Neutrophil (primary cell): ENCODE data around the gene CD40LG.

Source experiments
- H3K27ac ChIP-seq: fragments of 200-600 bp; sonication (generic); 2 replicates; pipeline ENCODE4 v1.5.1; 2016; ENCODE audit warnings: mild to moderate bottlenecking, moderate library complexity
- H3K27me3 ChIP-seq: fragments of 200-600 bp; sonication (generic); 2 replicates; pipeline ENCODE4 v1.6.0; 2016; ENCODE audit warnings: mild to moderate bottlenecking
- H3K36me3 ChIP-seq: fragments of 200-600 bp; sonication (generic); 2 replicates; pipeline ENCODE4 v1.5.1; 2017
- H3K4me1 ChIP-seq, 2 experiments: fragments of 200-600 bp in 1 of 2; sonication (generic) in 1 of 2; 1 replicate in 1 of 2; 2 replicates in 1 of 2; pipeline versions ENCODE4 v1.5.1 to v1.6.1; 2013 to 2016; ENCODE audit warnings: low read depth in 1 of 2, low read length in 1 of 2, mild to moderate bottlenecking in 1 of 2, moderate library complexity in 1 of 2; ENCODE audit not compliant: control insufficient read depth in 1 of 2, insufficient read depth in 1 of 2
- H3K4me3 ChIP-seq, 2 experiments: fragments of 200-600 bp in 1 of 2; sonication (generic) in 1 of 2; 1 replicate in 1 of 2; 2 replicates in 1 of 2; pipeline ENCODE4 v1.5.1; 2013 to 2016; ENCODE audit warnings: low read depth in 1 of 2, low read length in 1 of 2, mild to moderate bottlenecking in 1 of 2, moderate library complexity in 1 of 2
- H3K9me3 ChIP-seq: fragments of 200-600 bp; sonication (generic); 2 replicates; pipeline ENCODE4 v1.5.1; 2016
- TF ChIP-seq, protein P1 (sequence below): fragments of 200-600 bp; sonication (generic); IDR thresholded peaks from 2 replicates; pipeline ENCODE4 v1.5.1; 2016; ENCODE audit warnings: antibody characterized with exemption

CD40LG gene

DNA sequence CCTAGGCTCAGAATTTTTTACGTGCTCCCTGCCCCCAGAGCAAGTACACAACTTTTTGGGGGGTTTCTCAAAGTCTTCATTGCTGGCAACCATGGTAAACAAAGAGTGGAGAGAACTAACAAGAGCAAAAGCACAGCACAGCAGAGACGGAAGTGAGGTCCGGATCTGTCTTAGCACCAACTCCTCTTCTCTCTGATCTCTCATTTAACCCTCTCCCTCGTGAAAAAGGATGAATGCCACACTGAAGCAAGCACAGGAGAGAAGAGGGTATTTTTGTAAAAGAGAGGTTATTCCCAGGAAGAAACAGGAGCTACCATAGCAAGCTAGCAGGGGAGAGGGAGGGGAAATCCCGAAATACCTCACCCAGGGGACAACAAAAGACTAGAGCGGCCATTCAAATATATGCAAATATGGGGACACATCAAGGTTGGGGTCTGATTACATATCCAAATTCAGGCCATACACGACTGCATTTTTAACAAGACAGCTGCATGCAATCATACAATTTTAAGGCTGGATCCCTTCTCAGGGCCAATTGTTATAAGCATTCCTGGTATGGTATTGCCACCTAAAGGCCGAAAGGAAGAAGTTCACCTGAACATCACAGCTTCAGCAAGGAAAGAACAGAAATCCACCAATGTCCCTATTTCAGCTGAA lies 46.6 kb downstream of the CD40LG start:
- no peaks in the 10 kb centered on the region for H3K27me3 ChIP-seq

DNA sequence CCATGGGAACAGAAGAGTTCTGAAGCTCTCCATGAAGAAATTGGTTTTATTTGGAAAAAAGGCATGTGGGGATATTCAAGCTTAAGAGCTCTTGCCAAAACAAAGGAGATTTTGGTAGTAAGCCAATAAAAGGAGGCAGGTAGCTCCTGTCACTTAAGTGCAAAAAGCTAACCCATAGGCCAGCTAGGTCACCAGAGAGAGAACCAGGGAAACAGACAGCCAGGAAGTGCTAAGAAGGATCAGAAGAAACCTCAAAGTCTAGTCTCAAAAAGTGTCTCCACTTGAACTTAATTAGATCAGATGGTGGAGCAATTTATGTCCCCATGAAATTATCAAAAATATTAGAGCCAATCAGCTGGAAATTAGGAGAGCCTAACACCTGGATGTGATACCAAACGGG lies 49.2 kb downstream of the CD40LG start:
- Histone ChIP-seq H3K4me1 (peaks cover 0 to 13% of the 10 kb centered on the region in 2 experiments), H3K4me3 (no peak overlapping the region), H3K36me3 (peaks cover 3% of the 10 kb centered on the region), H3K27ac (no peak overlapping the region), H3K27me3 (no peaks in the 10 kb centered on the region), H3K9me3 (no peaks in the 10 kb centered on the region)
- TF ChIP-seq, protein P1, sequence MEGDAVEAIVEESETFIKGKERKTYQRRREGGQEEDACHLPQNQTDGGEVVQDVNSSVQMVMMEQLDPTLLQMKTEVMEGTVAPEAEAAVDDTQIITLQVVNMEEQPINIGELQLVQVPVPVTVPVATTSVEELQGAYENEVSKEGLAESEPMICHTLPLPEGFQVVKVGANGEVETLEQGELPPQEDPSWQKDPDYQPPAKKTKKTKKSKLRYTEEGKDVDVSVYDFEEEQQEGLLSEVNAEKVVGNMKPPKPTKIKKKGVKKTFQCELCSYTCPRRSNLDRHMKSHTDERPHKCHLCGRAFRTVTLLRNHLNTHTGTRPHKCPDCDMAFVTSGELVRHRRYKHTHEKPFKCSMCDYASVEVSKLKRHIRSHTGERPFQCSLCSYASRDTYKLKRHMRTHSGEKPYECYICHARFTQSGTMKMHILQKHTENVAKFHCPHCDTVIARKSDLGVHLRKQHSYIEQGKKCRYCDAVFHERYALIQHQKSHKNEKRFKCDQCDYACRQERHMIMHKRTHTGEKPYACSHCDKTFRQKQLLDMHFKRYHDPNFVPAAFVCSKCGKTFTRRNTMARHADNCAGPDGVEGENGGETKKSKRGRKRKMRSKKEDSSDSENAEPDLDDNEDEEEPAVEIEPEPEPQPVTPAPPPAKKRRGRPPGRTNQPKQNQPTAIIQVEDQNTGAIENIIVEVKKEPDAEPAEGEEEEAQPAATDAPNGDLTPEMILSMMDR: no peak

More for the DNA sequence above, 46.6 kb downstream of the CD40LG start:
- Histone ChIP-seq H3K36me3 (peaks cover 13% of the 10 kb centered on the region), H3K9me3 (no peaks in the 10 kb centered on the region), H3K27ac (no peak overlapping the region), H3K4me1 (peaks cover 0 to 5% of the 10 kb centered on the region in 2 experiments), H3K4me3 (no peak overlapping the region)
- TF ChIP-seq, protein P1: no peak

DNA sequence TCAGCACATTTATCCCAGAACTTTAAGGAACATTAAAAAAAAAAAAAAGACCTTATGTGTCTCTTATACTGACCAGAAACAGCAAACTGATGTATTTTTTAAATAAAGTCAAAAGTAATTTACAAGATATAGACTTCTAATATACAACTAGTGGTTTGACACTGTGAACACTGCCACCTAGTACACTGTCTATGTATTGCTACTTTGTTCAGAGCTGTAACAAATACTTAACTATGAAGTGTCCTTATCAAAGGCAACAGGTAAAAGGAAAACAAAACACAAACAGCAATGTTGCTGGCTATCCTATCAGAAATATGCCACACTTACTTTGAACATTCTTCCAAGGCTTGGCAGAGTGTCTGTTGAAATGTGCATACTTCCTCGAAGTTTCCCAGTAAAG lies 60.4 kb downstream of the CD40LG start:
- TF ChIP-seq, protein P1: no peak

More for the DNA sequence above, 60.4 kb downstream of the CD40LG start:
- no peak overlapping the region for H3K27ac ChIP-seq
- H3K36me3 ChIP-seq: peaks cover 52% of the 10 kb centered on the region
- no peak overlapping the region for H3K4me3 ChIP-seq
- H3K9me3 ChIP-seq: no peaks in the 10 kb centered on the region
- no peaks in the 10 kb centered on the region for H3K4me1 ChIP-seq
- H3K27me3 ChIP-seq: no peaks in the 10 kb centered on the region
